Panc1 (cell line): ENCODE measurements around the gene SERP2. TPM values are rescaled to one million over a fixed set of nuclear protein-coding genes. Genes with fewer than 3 reads are reported as not detected.

ENCODE experiments used
- ATAC-seq: fragments of 200-7000 bp; cut with Tn5 transposase; 2 replicates; pipeline ENCODE4 v1.9.1; 2020; ENCODE audit warnings: mild to moderate bottlenecking, moderate library complexity
- BruUV-seq: library from RNA; stranded (reverse); fragments of 400-500 nt; replicated peaks from 2 replicates; lab custom pipeline; 2021; lab: Mats Ljungman, UMichigan
- CTCF ChIA-PET: fragments of 300-600 bp; sonication (Branson Sonifier 250); formaldehyde crosslinking; loops from one replicate; lab custom pipeline; 2022; ENCODE audit warnings: antibody characterized with exemption; lab: Charles Lee
- POLR2A ChIA-PET: fragments of 300-600 bp; sonication (Branson Sonifier 250); formaldehyde crosslinking; loops from one replicate; lab custom pipeline; 2022; ENCODE audit warnings: antibody characterized with exemption; lab: Charles Lee
- DNase-seq: peaks from one replicate; pipeline ENCODE4 v3.0.0-alpha.2; 2010; ENCODE audit warnings: low read depth, low spot score
- H3K27ac ChIP-seq: 2 replicates; pipeline ENCODE4 v1.5.1; 2011; ENCODE audit warnings: mild to moderate bottlenecking, low read length, inconsistent platforms
- H3K27me3 ChIP-seq: fragments of 200-500 bp; sonication (Bioruptor generic); 2 replicates; pipeline ENCODE4 v1.6.0; 2014; ENCODE audit warnings: low read length, inconsistent platforms; ENCODE audit not compliant: control insufficient read depth, insufficient read depth
- H3K36me3 ChIP-seq: fragments of 200-500 bp; sonication (Bioruptor generic); 2 replicates; pipeline ENCODE4 v1.5.1; 2014; ENCODE audit warnings: inconsistent platforms, mild to moderate bottlenecking, low read length, moderate library complexity; ENCODE audit not compliant: control insufficient read depth, insufficient read depth
- H3K4me1 ChIP-seq: 2 replicates; pipeline ENCODE4 v1.5.1; 2011; ENCODE audit warnings: inconsistent platforms, mild to moderate bottlenecking, low read length, moderate library complexity; ENCODE audit not compliant: control insufficient read depth, insufficient read depth
- H3K4me3 ChIP-seq, 2 experiments: 2 replicates each; pipeline ENCODE4 v1.5.1; 2011 to 2012; ENCODE audit warnings: low read depth in 2 of 2, low read length in 2 of 2, mild to moderate bottlenecking in 2 of 2, inconsistent platforms in 1 of 2, moderate library complexity in 1 of 2
- H3K9me3 ChIP-seq: fragments of 200-500 bp; sonication (Bioruptor generic); 2 replicates; pipeline ENCODE4 v1.5.1; 2014; ENCODE audit warnings: low read depth, mild to moderate bottlenecking, inconsistent platforms, low read length, moderate library complexity; ENCODE audit not compliant: control insufficient read depth, insufficient read depth
- CTCF ChIP-seq: fragments of 450-650 bp; IDR thresholded peaks from 2 replicates; pipeline ENCODE4 v1.5.1; 2017; ENCODE audit warnings: mild to moderate bottlenecking
- POLR2AphosphoS5 ChIP-seq: IDR thresholded peaks from 2 replicates; pipeline ENCODE4 v1.6.1; 2012; ENCODE audit warnings: mild to moderate bottlenecking, low read depth, low read length, moderate library complexity
- REST ChIP-seq, 2 experiments: IDR thresholded peaks; 2 replicates each; pipeline ENCODE4 v1.6.1; 2011 to 2012; ENCODE audit warnings: low read depth in 2 of 2, control low read depth in 1 of 2, low read length in 1 of 2, mild to moderate bottlenecking in 1 of 2, moderate library complexity in 1 of 2; ENCODE audit not compliant: insufficient read depth in 1 of 2
- SIN3A ChIP-seq: IDR thresholded peaks from 2 replicates; pipeline ENCODE4 v1.6.1; 2012; ENCODE audit warnings: low read depth, mild to moderate bottlenecking, low read length, moderate library complexity, borderline replicate concordance; ENCODE audit not compliant: insufficient read depth
- TCF7L2 ChIP-seq: IDR thresholded peaks from 2 replicates; pipeline ENCODE4 v1.6.1; 2011; ENCODE audit warnings: mild to moderate bottlenecking, low read depth, low read length, inconsistent platforms
- in situ Hi-C: cut with HindIII; loops from 2 replicates; pipeline ENCODE4 v1.10.0; 2016; ENCODE audit warnings: low sequenced_read_pairs, low pct_unique_long_range_greater_than_20kb
- intact Hi-C: fragments of 100-400 bp; cut with micrococcal nuclease; formaldehyde crosslinking; loops from one replicate; pipeline ENCODE4 v1.10.0; 2022; ENCODE audit not compliant: unreplicated experiment
- total RNA-seq: library from RNA; stranded (reverse); gene quantifications from one replicate; pipeline ENCODE4 v1.2.1, GENCODE V29; 2021; ENCODE audit not compliant: unreplicated experiment

The SERP2 gene
- total RNA-seq, 1 experiment from 2014 or later: 0.18 TPM

GRCh38 chr13:44331912-44332851, 41.4 kb upstream of the SERP2 start:
- BruUV-seq: no TSS peak
- POLR2A ChIA-PET: no interaction called here
- Histone ChIP-seq H3K4me3 (no peak overlapping the region), H3K4me1 (no peaks in the 10 kb centered on the region), H3K36me3 (no peaks in the 10 kb centered on the region), H3K9me3 (no peaks in the 10 kb centered on the region), H3K27ac (no peak overlapping the region), H3K27me3 (no peaks in the 10 kb centered on the region)
- no peak for ATAC-seq
- intact Hi-C loops: no loop called here
- DNase-seq: no peak
- in situ Hi-C loops: no loop called here
- CTCF ChIA-PET: no interaction called here
- TF ChIP-seq TCF7L2: no peak
- TF ChIP-seq CTCF: no peak
- TF ChIP-seq POLR2AphosphoS5: no peak
- TF ChIP-seq REST (IDR thresholded peaks at IDR 0.05; ENCODE audit: insufficient read depth in 1 of 2, low read depth in 2 of 2, low read length in 1 of 2): no peak
- no peak for TF ChIP-seq SIN3A

- ATAC-seq (no peak), DNase-seq (no peak)
- no TSS peak for BruUV-seq
- H3K36me3 ChIP-seq: no peaks in the 10 kb centered on the region
- intact Hi-C loops: no loop called here
- H3K9me3 ChIP-seq: no peaks in the 10 kb centered on the region
- CTCF ChIA-PET: no interaction called here
- POLR2A ChIA-PET: no interaction called here
- no peak overlapping the region for H3K4me3 ChIP-seq
- no peaks in the 10 kb centered on the region for H3K27me3 ChIP-seq
- H3K4me1 ChIP-seq: no peaks in the 10 kb centered on the region
- in situ Hi-C loops: no loop called here
- TF ChIP-seq TCF7L2 (no peak), REST (IDR thresholded peaks at IDR 0.05; ENCODE audit: insufficient read depth in 1 of 2, low read depth in 2 of 2, low read length in 1 of 2) (no peak), SIN3A (no peak), CTCF (no peak), POLR2AphosphoS5 (no peak)
- H3K27ac ChIP-seq: no peak overlapping the region
Measured at GRCh38 chr13:44333950-44334655, 39.5 kb upstream of the SERP2 start.
